K562 (cell line): ENCODE results near the gene TMBIM4. TPM values are rescaled to one million over a fixed set of nuclear protein-coding genes. Genes with fewer than 3 reads are reported as not detected.

Experiments used
- ATAC-seq: fragments of 200-7000 bp; cut with Tn5 transposase; 3 replicates; pipeline ENCODE4 v1.9.1; 2020; ENCODE audit warnings: moderate library complexity
- BruUV-seq: library from RNA; stranded (reverse); fragments of 400-500 nt; replicated peaks from 2 replicates; lab custom pipeline; 2021; lab: Mats Ljungman, UMichigan
- CTCF ChIA-PET: fragments of 300-600 bp; formaldehyde crosslinking; extraction: SDS; loops from one replicate; lab custom pipeline; 2021; ENCODE audit warnings: low intra/inter-chr PET ratio; lab: Yijun Ruan, JAX
- POLR2A ChIA-PET: fragments of 300-600, 350-650 bp; sonication (Branson Sonifier 250); formaldehyde crosslinking; extraction: SDS; loops from one replicate; lab custom pipeline; 2021; ENCODE audit warnings: antibody characterized with exemption, inconsistent platforms; lab: Yijun Ruan, JAX
- DNase-seq, 4 experiments: peaks; one replicate each; pipeline versions ENCODE4 v3.0.0 to v3.0.0-alpha.2; 2011 to 2018; ENCODE audit warnings: low spot score in 3 of 4, mixed read lengths in 3 of 4; ENCODE audit errors: extremely low read depth in 1 of 4
- FAIRE-seq: peaks from 2 replicates; lab custom pipeline; 2011; peaks lifted over from hg19 to GRCh38; lab: Jason Lieb, UNC
- H2AFZ ChIP-seq: 2 replicates; pipeline ENCODE4 v1.6.0; 2011; ENCODE audit warnings: low read depth, low read length, control low read depth, inconsistent platforms
- H3K27ac ChIP-seq: fragments of 200-600 bp; 3 replicates; pipeline ENCODE4 v1.8.0; 2011; ENCODE audit warnings: low read depth, mild to moderate bottlenecking, control low read depth, inconsistent platforms, low read length, moderate library complexity, mixed read lengths; ENCODE audit errors: extremely low read depth
- H3K27me3 ChIP-seq, 2 experiments: fragments of 300-600 bp in 1 of 2; 2 replicates in 1 of 2; 3 replicates in 1 of 2; pipeline versions ENCODE4 v1.6.0 to v1.8.0; 2011; ENCODE audit warnings: inconsistent platforms in 2 of 2, low read length in 2 of 2, mild to moderate bottlenecking in 1 of 2, mixed read lengths in 1 of 2, moderate library complexity in 1 of 2; ENCODE audit not compliant: control insufficient read depth in 2 of 2, insufficient read depth in 2 of 2
- H3K36me3 ChIP-seq: fragments of 300-600 bp; 3 replicates; pipeline ENCODE4 v1.8.0; 2011; ENCODE audit warnings: mild to moderate bottlenecking, low read length, inconsistent platforms; ENCODE audit not compliant: control insufficient read depth, insufficient read depth
- H3K4me1 ChIP-seq, 2 experiments: fragments of 200-600 bp in 1 of 2; replicated peaks in 1 of 2; 2 replicates in 1 of 2; 3 replicates in 1 of 2; pipeline versions ENCODE4 v1.5.1 to v1.8.0; 2011; ENCODE audit warnings: inconsistent platforms in 2 of 2, low read length in 2 of 2, mild to moderate bottlenecking in 1 of 2, mixed read lengths in 1 of 2, moderate library complexity in 1 of 2; ENCODE audit not compliant: control insufficient read depth in 2 of 2, insufficient read depth in 2 of 2
- H3K4me2 ChIP-seq: 2 replicates; pipeline ENCODE4 v1.6.1; 2011; ENCODE audit warnings: low read length, control low read depth, inconsistent platforms, mixed read lengths; ENCODE audit not compliant: insufficient read depth
- H3K4me3 ChIP-seq: fragments of 200-600 bp; sonication (generic), shearing (Covaris generic); 2 replicates; pipeline ENCODE4 v1.5.1; 2016; ENCODE audit warnings: control low read depth, inconsistent platforms
- H3K79me2 ChIP-seq: fragments of 200-600 bp; 3 replicates; pipeline ENCODE4 v1.8.0; 2011; ENCODE audit warnings: low read length, inconsistent platforms; ENCODE audit not compliant: control insufficient read depth, insufficient read depth
- H3K9ac ChIP-seq, 2 experiments: 2 replicates each; pipeline versions ENCODE4 v1.6.0 to v1.6.1; 2011; ENCODE audit warnings: low read depth in 2 of 2, low read length in 2 of 2, control low read depth in 1 of 2, inconsistent platforms in 1 of 2, mild to moderate bottlenecking in 1 of 2, mixed read lengths in 1 of 2; ENCODE audit not compliant: insufficient read depth in 1 of 2
- H3K9me1 ChIP-seq: one replicate; pipeline ENCODE4 v1.6.0; 2011; ENCODE audit warnings: inconsistent platforms, mild to moderate bottlenecking, low read length, moderate library complexity; ENCODE audit not compliant: control insufficient read depth, insufficient read depth
- H3K9me3 ChIP-seq: replicated peaks from 2 replicates; pipeline ENCODE4 v1.5.1; 2011; ENCODE audit warnings: low read depth, low read length, inconsistent platforms; ENCODE audit not compliant: control insufficient read depth, insufficient read depth
- H4K20me1 ChIP-seq: replicated peaks from 2 replicates; pipeline ENCODE4 v1.6.1; 2011; ENCODE audit warnings: low read length, inconsistent platforms, mixed read lengths; ENCODE audit not compliant: control insufficient read depth, insufficient read depth
- ARHGAP35 ChIP-seq: fragments of 450-650 bp; IDR thresholded peaks from 2 replicates; pipeline ENCODE4 v1.6.1; 2018; ENCODE audit not compliant: partially characterized antibody
- CBFB ChIP-seq: sonication (generic); formaldehyde crosslinking; IDR thresholded peaks from 2 replicates; pipeline ENCODE4 v1.4.0; 2020; ENCODE audit warnings: mild to moderate bottlenecking, missing genetic modification reagents
- CHAMP1 ChIP-seq: fragments of 450-650 bp; IDR thresholded peaks from 2 replicates; pipeline ENCODE4 v1.6.1; 2016; ENCODE audit warnings: mild to moderate bottlenecking
- DNMT1 ChIP-seq: fragments of 450-650 bp; IDR thresholded peaks from 2 replicates; pipeline ENCODE4 v1.6.1; 2016; ENCODE audit warnings: antibody characterized with exemption, mild to moderate bottlenecking
- ETS2 ChIP-seq: IDR thresholded peaks from 2 replicates; pipeline ENCODE4 v1.6.1; 2016; ENCODE audit warnings: borderline replicate concordance, missing genetic modification characterization, mild to moderate bottlenecking, moderate library complexity, missing compliant biosample characterization; ENCODE audit not compliant: poor library complexity, severe bottlenecking
- LCOR ChIP-seq: sonication (generic); formaldehyde crosslinking; IDR thresholded peaks from 2 replicates; pipeline ENCODE4 v1.8.0; 2022; ENCODE audit warnings: mild to moderate bottlenecking, missing genetic modification reagents
- MCM5 ChIP-seq: fragments of 450-650 bp; IDR thresholded peaks from 2 replicates; pipeline ENCODE4 v1.6.1; 2016; ENCODE audit warnings: low read depth
- MED1 ChIP-seq: sonication (generic); formaldehyde crosslinking; IDR thresholded peaks from 2 replicates; pipeline ENCODE4 v1.8.1; 2023; ENCODE audit warnings: missing genetic modification reagents, borderline replicate concordance
- PRPF4 ChIP-seq: fragments of 200-400 bp; formaldehyde crosslinking; IDR thresholded peaks from one replicate; pipeline ENCODE4 v1.6.1; 2017; ENCODE audit warnings: low read length, low read depth, mild to moderate bottlenecking; ENCODE audit not compliant: insufficient read depth, poor library complexity, severe bottlenecking
- SRSF9 ChIP-seq: fragments of 200-400 bp; formaldehyde crosslinking; IDR thresholded peaks from 2 replicates; pipeline ENCODE4 v1.6.1; 2017; ENCODE audit warnings: low read depth, low read length, borderline replicate concordance
- TRIM28 ChIP-seq: fragments of 450-650 bp; IDR thresholded peaks from 2 replicates; pipeline ENCODE4 v1.6.1; 2017
- ZC3H8 ChIP-seq: fragments of 450-650 bp; IDR thresholded peaks from 2 replicates; pipeline ENCODE4 v1.6.1; 2017
- WGBS: fragments of 100-300 bp; shearing (Covaris generic); methylation state at CpG from one replicate; pipeline ENCODE4 v1.1.6; 2016; ENCODE audit warnings: low coverage, mixed read lengths; ENCODE audit not compliant: insufficient coverage; ENCODE audit errors: missing lambda C conversion rate; 5-methylcytosine and 5-hydroxymethylcytosine counted together
- in situ Hi-C: fragments of 300-500 bp; cut with MboI; formaldehyde crosslinking; loops from 4 replicates; pipeline ENCODE4 v1.15.0; 2018; ENCODE audit warnings: inconsistent platforms, mixed read lengths
- intact Hi-C: fragments of 100-400 bp; cut with micrococcal nuclease; formaldehyde crosslinking; loops from 2 replicates; pipeline ENCODE4 v1.14.2; 2022
- polyA plus RNA-seq, 8 experiments: library from polyadenylated mRNA; depleted of rRNA in 4 of 8; stranded (reverse) in 5 of 8; unstranded in 3 of 8; fragments of >200 nt; fragmentation: Nextera tagmentation in 2 of 8; fragmentation: Illumina TruSeq in 1 of 8; extraction: Ambion mirVana in 2 of 8; extraction: Trizol in 1 of 8; gene quantifications; 2 replicates each; pipeline versions ENCODE4 v1.2.1 to v1.2.3, GENCODE V29; 2011 to 2014; ENCODE audit warnings: inconsistent platforms in 1 of 8, missing spikeins in 1 of 8
- total RNA-seq, 7 experiments: library from RNA; depleted of rRNA in 6 of 7; stranded (reverse); fragments of >200 nt in 6 of 7; fragmentation: Illumina TruSeq in 2 of 7; extraction: Trizol in 2 of 7; gene quantifications; 2 replicates each; pipeline versions ENCODE4 v1.2.1 to v1.2.3, GENCODE V29; 2011 to 2021; ENCODE audit warnings: low replicate concordance in 1 of 7

The TMBIM4 gene
- total and polyA plus RNA-seq, 9 of the 15 experiments (the other 6 are each of a cell fraction or from before 2014, with no cell fraction given) = 18.6 to 272 (median 50.0) TPM

GRCh38 chr12:66194122-66194521 lies 24.3 kb upstream of the TMBIM4 start:
- no peaks in the 10 kb centered on the region for H3K9me1 ChIP-seq
- H3K4me1 ChIP-seq = peaks cover 0 to 3% of the 10 kb centered on the region in 2 experiments; a peak in 1 of 5 replicates
- in situ Hi-C loops (no loop called here), intact Hi-C loops (no loop called here)
- ChIA-PET CTCF (no interaction called here), POLR2A (interaction anchor here (1.2 kb wide), 1 partner anchor 15 kb away, joined by 3 read pairs; no protein-coding TSS in a partner anchor)
- H4K20me1 ChIP-seq = no peaks in the 10 kb centered on the region
- no peak overlapping the region for H2AFZ ChIP-seq
- no peaks in the 10 kb centered on the region for H3K36me3 ChIP-seq
- no peak overlapping the region for H3K27ac ChIP-seq
- no peak for DNase-seq
- ATAC-seq = no peak
- H3K79me2 ChIP-seq = no peaks in the 10 kb centered on the region
- H3K9me3 ChIP-seq = no peaks in the 10 kb centered on the region
- TF ChIP-seq CHAMP1 = no peak
- H3K4me3 ChIP-seq = no peak overlapping the region
- H3K27me3 ChIP-seq = peaks cover 29 to 43% of the 10 kb centered on the region in 2 experiments
- BruUV-seq = no TSS peak
- H3K4me2 ChIP-seq = no peak overlapping the region
- no peak for FAIRE-seq
- 27% methylated on average over 2 of the region's 2 CpGs for WGBS
- H3K9ac ChIP-seq = no peak overlapping the region

GRCh38 chr12:66191547-66192126 lies 21.8 kb upstream of the TMBIM4 start:
- 3% methylated on average over 5 of the region's 7 CpGs for WGBS
- DNase-seq (no peak), ATAC-seq (no peak), FAIRE-seq (no peak)
- H3K9ac ChIP-seq = no peak overlapping the region; a peak in 1 of 4 replicates
- H3K4me2 ChIP-seq = no peak overlapping the region
- H4K20me1 ChIP-seq = no peaks in the 10 kb centered on the region
- H3K9me3 ChIP-seq = no peaks in the 10 kb centered on the region
- BruUV-seq = no TSS peak
- H3K4me1 ChIP-seq = peaks cover 0 to 7% of the 10 kb centered on the region in 2 experiments; a peak in 1 of 5 replicates
- H3K27ac ChIP-seq = no peak overlapping the region
- H3K79me2 ChIP-seq = no peaks in the 10 kb centered on the region
- H3K4me3 ChIP-seq = no peak overlapping the region
- POLR2A ChIA-PET = interaction anchor here (0.5 kb wide), 1 partner anchor 449 kb away, joined by 3 read pairs; no protein-coding TSS in a partner anchor
- no peaks in the 10 kb centered on the region for H3K36me3 ChIP-seq
- H2AFZ ChIP-seq = no peak overlapping the region
- H3K27me3 ChIP-seq = peaks cover 36 to 56% of the 10 kb centered on the region in 2 experiments
- intact Hi-C loops = no loop called here
- TF ChIP-seq SRSF9 (no peak), CBFB (CRISPR knock-in tag) (no peak), ZC3H8 (no peak), LCOR (CRISPR knock-in tag) (no peak), DNMT1 (no peak), MCM5 (no peak), ARHGAP35 (no peak), PRPF4 (no peak), TRIM28 (no peak), ETS2 (tag) (no peak), MED1 (CRISPR knock-in tag) (no peak)
- TF ChIP-seq, all 486 proteins: peak for 0
- CTCF ChIA-PET = no interaction called here
- in situ Hi-C loops = no loop called here
- H3K9me1 ChIP-seq = no peaks in the 10 kb centered on the region
